ENCODE results near the gene JMJD4.

Gene JMJD4

GRCh38 chr1:227771326-227771725 is 36.2 kb upstream of the JMJD4 start:
- H3F3A ChIP-seq (ENCODE audit: control insufficient read depth, insufficient read depth), result no peaks in the 10 kb centered on the region
- no peaks in the 10 kb centered on the region for H3K9me2 ChIP-seq (replicated peaks; ENCODE audit: control insufficient read depth, low read length)
- H3K4me2 ChIP-seq (ENCODE audit: low read length), result no peak overlapping the region
- TF ChIP-seq CTCF (IDR thresholded peaks at IDR 0.05; ENCODE audit: low read depth, low read length, poor library complexity, severe bottlenecking) (no peak), EZH2phosphoT487 (IDR thresholded peaks at IDR 0.05; ENCODE audit: borderline replicate concordance, low read length) (no peak)
- no peaks in the 10 kb centered on the region for H3K9me3 ChIP-seq (ENCODE audit: control insufficient read depth, insufficient read depth, low read length)
- H3K4me1 ChIP-seq (ENCODE audit: control insufficient read depth, low read length), result no peaks in the 10 kb centered on the region
- H3K4me3 ChIP-seq (ENCODE audit: low read length), result no peak overlapping the region
- H3K27ac ChIP-seq (ENCODE audit: low read depth, low read length), result no peak overlapping the region
- H3K27me3 ChIP-seq (ENCODE audit: control insufficient read depth, low read length), result no peaks in the 10 kb centered on the region
- peaks cover 24% of the 10 kb centered on the region for H3K36me3 ChIP-seq (ENCODE audit: control insufficient read depth, low read length)
- no peaks in the 10 kb centered on the region for H3K79me2 ChIP-seq (ENCODE audit: control insufficient read depth, low read length)
- H4K20me1 ChIP-seq (ENCODE audit: control insufficient read depth, insufficient read depth, low read depth, low read length), result peaks cover 6% of the 10 kb centered on the region; the same call in 1 of the 2 replicates

- Histone ChIP-seq H4K20me1 (ENCODE audit: control insufficient read depth, insufficient read depth, low read depth, low read length) (peaks cover 6% of the 10 kb centered on the region; the same call in 1 of the 2 replicates), H3K9me2 (replicated peaks; ENCODE audit: control insufficient read depth, low read length) (no peaks in the 10 kb centered on the region), H3K4me2 (ENCODE audit: low read length) (no peak overlapping the region), H3K4me1 (ENCODE audit: control insufficient read depth, low read length) (no peaks in the 10 kb centered on the region), H3K79me2 (ENCODE audit: control insufficient read depth, low read length) (no peaks in the 10 kb centered on the region), H3K36me3 (ENCODE audit: control insufficient read depth, low read length) (peaks cover 24% of the 10 kb centered on the region), H3K9me3 (ENCODE audit: control insufficient read depth, insufficient read depth, low read length) (no peaks in the 10 kb centered on the region), H3K27me3 (ENCODE audit: control insufficient read depth, low read length) (no peaks in the 10 kb centered on the region), H3K27ac (ENCODE audit: low read depth, low read length) (no peak overlapping the region), H3K4me3 (ENCODE audit: low read length) (no peak overlapping the region), H3F3A (ENCODE audit: control insufficient read depth, insufficient read depth) (no peaks in the 10 kb centered on the region)
- TF ChIP-seq EZH2phosphoT487 (IDR thresholded peaks at IDR 0.05; ENCODE audit: borderline replicate concordance, low read length) (no peak), CTCF (IDR thresholded peaks at IDR 0.05; ENCODE audit: low read depth, low read length, poor library complexity, severe bottlenecking) (no peak)
Observed at GRCh38 chr1:227770812-227771211, 35.7 kb upstream of the JMJD4 start.

- Histone ChIP-seq H4K20me1 (ENCODE audit: control insufficient read depth, insufficient read depth, low read depth, low read length) (peaks cover 6% of the 10 kb centered on the region; the same call in 1 of the 2 replicates), H3K4me1 (ENCODE audit: control insufficient read depth, low read length) (no peaks in the 10 kb centered on the region), H3F3A (ENCODE audit: control insufficient read depth, insufficient read depth) (no peaks in the 10 kb centered on the region), H3K9me2 (replicated peaks; ENCODE audit: control insufficient read depth, low read length) (no peaks in the 10 kb centered on the region), H3K9me3 (ENCODE audit: control insufficient read depth, insufficient read depth, low read length) (no peaks in the 10 kb centered on the region), H3K27me3 (ENCODE audit: control insufficient read depth, low read length) (no peaks in the 10 kb centered on the region), H3K27ac (ENCODE audit: low read depth, low read length) (no peak overlapping the region), H3K36me3 (ENCODE audit: control insufficient read depth, low read length) (peaks cover 24% of the 10 kb centered on the region), H3K79me2 (ENCODE audit: control insufficient read depth, low read length) (no peaks in the 10 kb centered on the region), H3K4me3 (ENCODE audit: low read length) (no peak overlapping the region), H3K4me2 (ENCODE audit: low read length) (no peak overlapping the region)
- TF ChIP-seq EZH2phosphoT487 (IDR thresholded peaks at IDR 0.05; ENCODE audit: borderline replicate concordance, low read length), result no peak
- TF ChIP-seq CTCF (IDR thresholded peaks at IDR 0.05; ENCODE audit: low read depth, low read length, poor library complexity, severe bottlenecking), result no peak
Observed at GRCh38 chr1:227769936-227770494, 34.9 kb upstream of the JMJD4 start.

Measured in DOHH2 (cell line).